Bone marrow (tissue), 2 donors: ENCODE data around the gene LIMCH1.
"Not testable (repeated sequence)": the region's sequence is repeated elsewhere in the genome, so short reads cannot be mapped to it uniquely, and the experiment has no call there.

Source experiments
- DNase-seq, 2 donors: peaks; one replicate each; lab custom pipeline; 2025; lab: John Stamatoyannopoulos, UW

Gene LIMCH1, protein sequence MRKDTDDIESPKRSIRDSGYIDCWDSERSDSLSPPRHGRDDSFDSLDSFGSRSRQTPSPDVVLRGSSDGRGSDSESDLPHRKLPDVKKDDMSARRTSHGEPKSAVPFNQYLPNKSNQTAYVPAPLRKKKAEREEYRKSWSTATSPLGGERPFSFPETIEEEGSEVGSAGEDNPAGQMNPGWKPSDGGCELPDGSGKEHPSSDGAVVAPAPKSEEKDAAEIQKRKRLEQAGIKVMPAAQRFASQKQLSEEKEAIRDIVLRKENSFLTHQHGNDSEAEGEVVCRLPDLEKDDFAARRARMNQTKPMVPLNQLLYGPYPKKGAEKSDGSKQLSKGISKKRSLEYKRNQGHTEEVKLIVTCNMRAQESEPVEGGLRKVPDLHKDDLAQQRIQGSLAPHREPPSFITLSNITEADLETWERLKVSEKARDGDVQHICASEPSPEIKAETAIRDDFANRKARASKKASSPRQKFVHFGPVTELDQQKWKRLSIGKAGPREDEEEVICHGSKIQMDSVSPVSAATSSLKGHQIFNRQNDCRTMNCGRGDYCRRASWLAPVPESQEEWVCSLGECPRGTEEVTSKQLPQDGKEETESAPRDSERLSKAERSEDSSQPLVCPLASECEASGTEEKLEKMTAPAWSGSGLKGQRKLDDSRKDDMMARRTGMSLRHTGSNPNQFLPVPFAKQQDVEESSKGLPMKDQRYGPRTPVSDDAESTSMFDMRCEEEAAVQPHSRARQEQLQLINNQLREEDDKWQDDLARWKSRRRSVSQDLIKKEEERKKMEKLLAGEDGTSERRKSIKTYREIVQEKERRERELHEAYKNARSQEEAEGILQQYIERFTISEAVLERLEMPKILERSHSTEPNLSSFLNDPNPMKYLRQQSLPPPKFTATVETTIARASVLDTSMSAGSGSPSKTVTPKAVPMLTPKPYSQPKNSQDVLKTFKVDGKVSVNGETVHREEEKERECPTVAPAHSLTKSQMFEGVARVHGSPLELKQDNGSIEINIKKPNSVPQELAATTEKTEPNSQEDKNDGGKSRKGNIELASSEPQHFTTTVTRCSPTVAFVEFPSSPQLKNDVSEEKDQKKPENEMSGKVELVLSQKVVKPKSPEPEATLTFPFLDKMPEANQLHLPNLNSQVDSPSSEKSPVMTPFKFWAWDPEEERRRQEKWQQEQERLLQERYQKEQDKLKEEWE (N-terminal part only)

DNA sequence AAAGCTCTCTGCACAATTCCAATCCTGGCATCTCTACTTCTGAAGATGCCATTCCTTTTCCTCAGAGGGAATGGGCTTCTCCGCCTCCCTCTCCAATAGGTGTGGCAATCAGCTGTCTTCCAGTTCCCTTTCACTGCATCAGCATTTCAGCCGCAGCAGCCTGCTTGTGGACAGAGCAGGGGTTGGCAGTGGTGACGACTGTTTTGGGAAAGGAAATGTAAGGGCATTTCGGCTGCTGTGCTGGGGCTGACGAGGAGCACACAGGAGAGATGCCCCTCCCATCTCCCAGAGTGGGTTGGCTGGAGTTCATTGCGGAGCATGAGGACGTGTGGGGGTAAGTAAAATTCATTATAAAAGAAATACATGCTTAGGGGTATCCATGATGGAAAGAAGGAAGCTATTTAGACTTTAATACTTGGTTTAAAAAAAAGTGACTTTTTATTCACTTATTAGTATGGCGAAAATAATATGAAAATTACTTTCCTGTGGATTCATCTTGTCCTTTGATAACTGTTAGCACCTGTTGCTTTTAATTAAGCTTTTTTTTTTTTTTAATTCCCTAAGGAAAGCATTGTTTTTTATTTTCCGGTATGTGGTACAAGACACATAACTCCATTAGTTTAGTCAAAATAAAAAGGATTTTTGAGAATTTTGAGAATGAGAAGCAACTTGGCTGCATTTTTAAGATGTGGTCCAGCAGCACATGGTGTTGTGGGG is at the start of gene LIMCH1:
Gene LIMCH1, plus strand, starts transcription at position 141 of the 717 bp plus-strand sequence. CDS start 67,839 bp downstream, outside the sequence.
- DNase-seq = no peak

DNA sequence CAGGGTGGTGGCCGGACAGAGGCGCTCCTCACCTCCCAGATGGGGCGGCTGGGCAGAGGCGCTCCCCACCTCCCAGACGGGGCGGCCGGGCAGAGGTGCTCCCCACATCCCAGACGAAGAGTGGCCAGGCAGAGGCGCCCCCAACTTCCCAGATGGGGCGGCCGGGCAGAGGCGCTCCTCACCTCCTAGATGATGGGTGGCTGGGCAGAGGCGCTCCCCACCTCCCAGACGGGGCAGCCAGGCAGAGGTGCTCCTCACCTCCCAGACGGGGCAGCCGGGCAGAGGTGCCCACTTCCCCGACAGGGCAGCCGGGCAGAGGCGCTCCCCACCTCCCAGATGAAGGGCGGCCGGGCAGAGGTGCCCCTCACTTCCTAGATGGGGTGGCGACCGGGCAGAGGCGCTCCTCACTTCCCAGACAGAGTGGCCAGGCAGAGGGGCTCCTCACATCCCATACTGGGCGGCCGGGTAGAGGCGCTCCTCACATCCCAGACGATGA is 46.8 kb upstream of the LIMCH1 start:
- DNase-seq = not testable (repeated sequence)

- no peak for DNase-seq
Observed at GRCh38 chr4:41496977-41497376, 41.0 kb upstream of the LIMCH1 start.

GRCh38 chr4:41498177-41498576 is 39.8 kb upstream of the LIMCH1 start:
- DNase-seq = no peak

GRCh38 chr4:41504167-41504818 is 33.7 kb upstream of the LIMCH1 start:
- no peak for DNase-seq

- DNase-seq = no peak
Observed at GRCh38 chr4:41505161-41505661, 32.7 kb upstream of the LIMCH1 start.

DNA sequence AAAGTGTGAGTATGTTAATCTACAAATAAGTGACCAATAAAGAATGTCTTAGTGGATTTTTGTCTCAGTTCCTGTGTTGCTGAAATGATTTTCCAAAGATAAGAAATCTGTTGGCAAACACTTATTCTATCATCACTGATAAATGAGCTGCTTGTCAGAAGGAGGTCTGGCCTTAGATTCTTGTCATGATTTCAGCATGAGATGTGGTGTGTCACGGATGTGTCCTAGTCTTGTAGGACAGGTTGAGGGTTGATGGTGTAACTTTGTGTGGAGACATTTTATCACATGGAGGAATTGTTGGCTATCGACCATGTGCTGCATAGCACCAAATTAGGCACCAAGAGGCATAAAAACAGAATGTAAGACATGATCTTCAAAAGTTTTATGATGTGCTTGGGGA is 31.8 kb upstream of the LIMCH1 start:
- DNase-seq = no peak

DNA sequence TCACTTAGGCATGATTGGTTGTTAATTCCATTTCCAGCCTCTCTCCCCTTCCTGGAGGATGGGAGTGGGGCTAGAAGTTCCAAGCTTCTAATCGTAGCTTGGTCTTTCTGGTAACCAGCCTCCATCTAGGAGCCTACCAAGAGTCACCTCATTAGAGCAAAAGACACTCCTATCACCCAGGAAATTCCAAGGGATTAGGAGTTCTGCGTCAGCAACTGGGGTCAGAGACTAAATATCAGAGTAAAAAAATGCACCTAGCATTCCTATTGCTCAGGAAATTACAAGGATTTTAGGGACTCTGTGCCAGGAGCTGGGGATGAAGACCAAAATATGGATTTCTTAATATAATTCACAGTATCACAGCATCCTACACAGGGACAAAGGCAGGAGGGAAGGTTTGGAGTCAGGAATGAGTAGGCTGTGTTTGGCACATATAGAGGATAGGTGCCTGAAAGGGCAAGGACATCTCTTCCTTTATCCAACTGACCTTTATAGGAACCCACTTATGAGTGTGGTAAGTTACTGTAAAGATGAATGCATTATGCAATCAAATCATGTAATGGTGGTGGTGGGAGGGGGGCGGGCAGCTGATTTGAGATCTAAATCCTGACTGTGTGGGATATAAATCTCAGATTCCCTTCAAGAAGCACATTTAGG is 30.5 kb upstream of the LIMCH1 start:
- DNase-seq = no peak

DNA sequence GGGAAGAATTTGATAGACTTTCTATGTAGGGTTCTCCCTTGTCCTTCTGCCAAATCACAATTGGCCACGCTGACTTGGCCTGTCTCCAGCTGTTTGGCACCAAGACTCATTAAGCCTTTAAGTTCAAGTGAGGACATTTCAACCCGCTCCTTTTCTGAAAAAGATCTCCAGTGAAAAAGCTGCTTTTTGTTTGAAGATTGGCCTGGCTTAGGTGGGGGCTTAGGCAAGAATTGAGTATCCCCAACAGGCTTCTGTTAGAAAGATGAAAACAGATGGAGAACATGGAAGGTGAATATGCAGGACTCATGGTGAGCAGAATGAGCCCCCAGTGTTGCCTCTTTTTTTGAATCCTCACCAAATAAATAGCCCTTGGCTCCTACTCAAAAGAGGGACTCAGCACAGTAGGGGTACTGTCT is 28.5 kb upstream of the LIMCH1 start:
- no peak for DNase-seq

- DNase-seq = no peak
Observed at GRCh38 chr4:41510179-41510578, 27.8 kb upstream of the LIMCH1 start.

DNA sequence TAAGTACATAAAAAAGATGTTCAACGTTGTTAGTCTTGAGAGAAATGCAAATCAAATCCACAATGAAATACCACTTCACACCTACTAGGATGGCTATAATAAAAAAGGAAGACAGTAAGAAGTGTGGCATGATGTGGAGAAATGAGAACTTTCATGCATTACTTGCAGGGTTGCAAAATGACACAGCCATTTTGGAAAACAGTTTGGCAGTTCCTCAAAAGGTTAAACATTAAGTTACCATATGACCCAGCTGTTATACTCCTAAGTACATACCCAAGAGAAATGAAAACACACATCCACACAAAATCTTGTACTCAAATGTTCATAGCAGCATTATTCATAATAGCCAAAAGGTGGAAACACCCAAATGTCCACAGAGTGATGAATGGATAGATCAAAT is 25.8 kb upstream of the LIMCH1 start:
- DNase-seq = no peak

GRCh38 chr4:41512596-41512995 is 25.4 kb upstream of the LIMCH1 start:
- DNase-seq = no peak

- no peak for DNase-seq
Observed at GRCh38 chr4:41514169-41514568, 23.8 kb upstream of the LIMCH1 start.

DNA sequence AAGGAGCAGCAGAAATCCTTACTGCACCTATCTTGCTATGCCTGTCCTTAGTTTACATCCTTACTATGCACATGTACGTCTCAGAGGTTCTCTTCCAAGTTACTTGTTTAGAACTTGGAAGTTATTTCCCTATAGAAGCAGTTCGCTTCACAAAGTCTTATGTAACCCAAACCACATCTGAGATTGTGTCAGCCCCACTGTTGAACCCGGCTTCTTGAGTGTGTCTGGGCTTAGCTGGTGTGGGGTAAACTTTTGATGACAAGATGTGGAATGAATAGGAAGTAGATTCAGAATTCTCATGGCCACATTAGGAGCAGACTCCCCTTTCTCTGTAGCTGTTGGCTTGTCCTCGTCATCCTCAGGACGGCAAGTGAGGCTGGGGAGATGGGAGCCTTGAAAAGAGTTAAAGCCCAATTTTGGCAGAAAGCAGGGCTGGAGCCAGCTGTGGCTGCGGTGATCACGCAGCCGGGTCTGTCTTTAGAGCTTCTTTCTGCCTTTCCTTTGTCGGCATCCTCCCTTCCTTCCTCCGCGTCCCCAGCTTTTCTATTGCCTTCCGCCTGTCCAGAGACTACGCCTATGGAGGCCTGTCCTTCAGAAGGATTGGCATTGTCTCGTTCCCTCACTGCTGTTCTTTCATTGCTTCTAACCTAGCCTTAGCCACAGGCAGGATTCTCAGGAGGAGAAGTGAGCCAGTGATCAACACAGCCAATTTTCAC is 23.0 kb upstream of the LIMCH1 start:
- no peak for DNase-seq

- DNase-seq = no peak
Observed at GRCh38 chr4:41517121-41517520, 20.8 kb upstream of the LIMCH1 start.

- no peak for DNase-seq
Observed at GRCh38 chr4:41517747-41518146, 20.2 kb upstream of the LIMCH1 start.

DNA sequence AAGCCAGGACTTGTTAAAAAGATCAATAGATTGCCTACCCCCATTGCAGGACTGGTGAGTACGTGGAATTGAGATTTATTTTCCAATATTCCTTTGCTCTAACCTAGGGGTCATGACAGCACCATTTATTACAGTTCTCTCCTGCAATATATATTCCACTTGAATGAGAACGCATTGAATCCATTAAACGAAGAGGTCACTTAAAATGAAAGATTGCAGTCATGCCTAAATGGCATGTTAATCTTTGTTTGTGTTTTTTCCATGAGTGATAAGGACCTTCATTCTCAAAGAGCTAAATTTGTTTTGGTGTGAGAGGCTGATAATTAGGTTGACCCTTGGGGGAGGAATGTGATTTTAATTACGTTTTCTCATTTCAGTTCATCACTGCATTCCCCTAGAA is 13.5 kb upstream of the LIMCH1 start:
- no peak for DNase-seq

GRCh38 chr4:41525129-41525528 is 12.8 kb upstream of the LIMCH1 start:
- no peak for DNase-seq

DNA sequence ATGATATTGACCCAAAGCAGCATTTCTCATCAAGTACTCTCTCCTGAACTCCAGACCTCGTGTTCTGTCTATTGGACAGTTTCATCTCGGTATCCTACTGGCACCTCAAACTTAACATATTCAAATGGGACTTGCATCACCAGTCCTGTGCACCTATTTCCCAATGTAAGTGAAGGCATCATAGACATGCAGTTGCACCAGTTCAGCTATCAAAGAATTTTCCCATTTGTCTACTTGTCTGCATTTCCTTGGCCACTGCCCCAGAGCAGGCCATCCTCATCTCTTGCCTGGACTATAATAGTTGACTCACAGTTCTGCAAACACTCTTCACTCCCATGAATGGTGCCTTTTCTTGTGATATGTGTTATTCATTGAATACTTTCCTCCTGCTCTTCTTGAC is 11.3 kb upstream of the LIMCH1 start:
- no peak for DNase-seq
